AG04449 (cell line): ENCODE data around the gene TMEM135.
A peak's percentile ranks its signal among the peaks of the same experiment; 100 is the strongest.

Experiments
- CTCF ChIA-PET: fragments of 350-600 bp; formaldehyde crosslinking; extraction: SDS; loops from one replicate; lab custom pipeline; 2021; ENCODE audit warnings: antibody characterized with exemption; lab: Yijun Ruan, JAX
- POLR2A ChIA-PET: fragments of 400-600, 350-600 bp; formaldehyde crosslinking; extraction: SDS; loops from one replicate; lab custom pipeline; 2020; ENCODE audit warnings: antibody characterized with exemption, inconsistent platforms; lab: Yijun Ruan, JAX
- DNase-seq: peaks from one replicate; pipeline ENCODE4 v3.0.0-alpha.2; 2010; ENCODE audit warnings: low read depth, low spot score
- H3K4me3 ChIP-seq: 2 replicates; pipeline ENCODE4 v1.5.1; 2011; ENCODE audit warnings: low read depth, mild to moderate bottlenecking, control low read depth, low read length
- CTCF ChIP-seq: IDR thresholded peaks from one replicate; pipeline ENCODE4 v1.5.1; 2011; ENCODE audit warnings: mild to moderate bottlenecking, moderate library complexity, low read length, control low read depth, inconsistent platforms; ENCODE audit not compliant: insufficient read depth; ENCODE audit errors: missing control alignments

TMEM135 gene

DNA sequence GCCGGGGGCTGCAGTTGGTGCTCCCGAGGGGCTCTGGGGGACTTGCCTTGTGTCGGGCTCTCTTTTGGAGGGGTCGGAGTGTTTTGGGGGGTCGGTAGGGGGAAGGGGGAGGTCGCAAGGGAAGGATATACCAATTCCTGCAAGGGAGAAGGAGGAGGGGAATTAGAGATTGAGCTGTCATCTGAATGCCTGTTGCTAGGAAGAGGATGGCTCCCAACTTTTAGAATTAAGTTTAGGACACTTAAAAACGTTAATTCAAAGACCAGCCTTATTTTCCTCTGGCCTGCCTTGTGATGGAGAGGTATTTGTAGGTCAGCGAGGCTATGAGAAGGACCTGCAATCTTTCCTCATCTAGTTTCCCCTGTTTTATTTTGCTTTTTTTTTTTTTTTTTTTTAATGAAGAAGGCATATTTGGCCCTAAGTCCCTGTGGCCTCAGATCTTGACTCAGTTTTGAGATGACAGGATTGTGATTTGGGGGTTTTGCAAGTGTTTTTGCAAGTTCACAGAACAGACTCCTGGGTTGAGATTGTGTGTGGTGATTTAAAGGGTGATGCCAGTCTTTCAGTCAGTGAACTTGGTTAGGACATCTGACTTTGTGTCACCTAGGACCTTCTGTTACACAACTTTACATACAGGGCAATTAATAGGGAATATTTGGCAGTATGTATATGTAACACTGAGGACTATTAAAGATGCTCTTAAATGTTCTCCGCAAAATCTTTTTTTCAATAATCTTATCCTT is 672 bp downstream of the TMEM135 start:
- POLR2A ChIA-PET: interaction anchor here (0.7 kb wide), 1 partner anchor 25 kb away, joined by 4 read pairs; no protein-coding TSS in a partner anchor

GRCh38 chr11:87039371-87039770 is 1.6 kb downstream of the TMEM135 start:
- no peak for TF ChIP-seq CTCF
- ChIA-PET POLR2A (no interaction called here), CTCF (interaction anchor here (0.6 kb wide), 1 partner anchor 39 kb away, joined by 3 read pairs; no protein-coding TSS in a partner anchor)
- DNase-seq: no peak
- peak overlapping the region; percentile 93 for H3K4me3 ChIP-seq

More for the DNA sequence above, 672 bp downstream of the TMEM135 start:
- no peak for TF ChIP-seq CTCF
- H3K4me3 ChIP-seq: peak overlapping the region; percentile 93
- CTCF ChIA-PET: interaction anchor here (1.4 to 2.2 kb wide), 3 partner anchors 33 to 99 kb away, joined by 3 to 7 read pairs (median 4); no protein-coding TSS in a partner anchor
- DNase-seq: no peak

DNA sequence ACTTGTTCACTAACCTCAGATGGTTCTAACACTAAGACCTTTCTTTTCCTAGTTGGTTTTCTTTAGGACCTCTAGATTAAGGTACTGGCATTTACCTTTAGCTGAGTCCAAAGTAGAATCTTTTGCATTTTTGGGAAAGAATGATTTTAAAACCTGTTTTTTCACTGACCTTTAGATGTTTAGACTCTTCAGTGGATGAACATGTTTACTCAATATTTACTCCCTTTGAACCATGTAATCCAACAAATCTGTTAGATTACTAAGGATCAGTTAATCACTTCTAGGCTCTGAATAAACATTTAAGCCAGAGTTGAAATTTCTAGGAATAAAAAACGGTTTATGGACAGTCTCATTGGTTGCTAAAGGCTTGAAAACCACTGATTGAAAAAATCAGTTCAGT is 6.2 kb downstream of the TMEM135 start:
- no peak overlapping the region for H3K4me3 ChIP-seq
- POLR2A ChIA-PET: no interaction called here
- no peak for TF ChIP-seq CTCF
- CTCF ChIA-PET: interaction anchor here (1.4 kb wide), 1 partner anchor 105 kb away, joined by 3 read pairs; no protein-coding TSS in a partner anchor
- no peak for DNase-seq

DNA sequence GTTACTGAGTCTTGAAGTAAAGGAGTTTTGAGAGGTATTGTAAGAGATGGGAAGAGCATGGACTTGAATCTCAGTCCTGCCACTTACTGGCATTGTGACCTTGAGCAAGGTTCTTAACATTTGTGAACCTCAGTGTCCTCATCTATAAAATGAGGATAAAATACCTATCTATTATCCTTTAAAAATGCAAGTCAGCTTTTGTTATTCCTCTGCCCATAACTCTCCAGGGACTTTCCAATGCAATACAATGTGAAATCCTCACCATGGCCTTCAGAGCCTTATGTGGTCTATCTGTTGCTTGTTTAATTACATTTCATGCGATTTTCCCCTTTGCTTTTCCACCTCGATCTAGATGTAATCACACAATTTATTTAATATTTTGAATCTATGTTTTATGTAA is 9.1 kb downstream of the TMEM135 start:
- H3K4me3 ChIP-seq: no peak overlapping the region
- ChIA-PET CTCF (no interaction called here), POLR2A (no interaction called here)
- TF ChIP-seq CTCF: no peak
- no peak for DNase-seq

GRCh38 chr11:87056091-87056490 is 18.4 kb downstream of the TMEM135 start:
- ChIA-PET POLR2A (no interaction called here), CTCF (no interaction called here)
- no peak for TF ChIP-seq CTCF
- DNase-seq: no peak
- no peak overlapping the region for H3K4me3 ChIP-seq

GRCh38 chr11:87057749-87058148 is 20.0 kb downstream of the TMEM135 start:
- CTCF ChIA-PET: no interaction called here

More at GRCh38 chr11:87057749-87058148, 20.0 kb downstream of the TMEM135 start:
- POLR2A ChIA-PET: no interaction called here
- no peak overlapping the region for H3K4me3 ChIP-seq
- TF ChIP-seq CTCF: no peak
- DNase-seq: no peak
